HG03575 (cell line): ENCODE results near the gene KIR2DL1.
"Not testable (repeated sequence)": the region's sequence is repeated elsewhere in the genome, so short reads cannot be mapped to it uniquely, and the experiment has no call there.

Experiments used
- ATAC-seq: cut with Tn5 transposase; IDR thresholded peaks from one replicate; pipeline ENCODE4 v1.9.1; 2021; ENCODE audit not compliant: unreplicated experiment, insufficient number of reproducible peaks, low FRiP score; ENCODE audit errors: extremely low read depth

KIR2DL1 gene

DNA sequence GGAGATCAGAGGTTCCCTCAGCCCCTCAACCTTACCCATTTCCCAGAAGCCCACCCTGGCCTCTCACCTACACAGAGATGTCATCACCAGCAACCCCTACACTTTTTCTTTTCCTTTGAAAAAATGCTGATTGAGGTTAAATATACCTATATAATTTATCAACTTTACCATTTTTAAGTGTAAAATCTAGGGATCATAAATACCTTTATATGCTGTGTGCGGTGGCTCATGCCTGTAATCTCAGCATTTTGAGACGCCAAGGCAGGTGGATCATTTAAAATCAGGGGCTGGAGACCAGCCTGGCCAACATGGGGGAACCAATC lies 36.9 kb downstream of the KIR2DL1 start:
- ATAC-seq: no peak

- not testable (repeated sequence) for ATAC-seq
Measured at GRCh38 chr19:54814571-54814970, 45.0 kb downstream of the KIR2DL1 start.

- not testable (repeated sequence) for ATAC-seq
Measured at GRCh38 chr19:54816251-54816650, 46.7 kb downstream of the KIR2DL1 start, which contains the start of gene KIR3DL1. TSS of gene KIR3DL1 (plus strand) at chr19:54816468.

DNA sequence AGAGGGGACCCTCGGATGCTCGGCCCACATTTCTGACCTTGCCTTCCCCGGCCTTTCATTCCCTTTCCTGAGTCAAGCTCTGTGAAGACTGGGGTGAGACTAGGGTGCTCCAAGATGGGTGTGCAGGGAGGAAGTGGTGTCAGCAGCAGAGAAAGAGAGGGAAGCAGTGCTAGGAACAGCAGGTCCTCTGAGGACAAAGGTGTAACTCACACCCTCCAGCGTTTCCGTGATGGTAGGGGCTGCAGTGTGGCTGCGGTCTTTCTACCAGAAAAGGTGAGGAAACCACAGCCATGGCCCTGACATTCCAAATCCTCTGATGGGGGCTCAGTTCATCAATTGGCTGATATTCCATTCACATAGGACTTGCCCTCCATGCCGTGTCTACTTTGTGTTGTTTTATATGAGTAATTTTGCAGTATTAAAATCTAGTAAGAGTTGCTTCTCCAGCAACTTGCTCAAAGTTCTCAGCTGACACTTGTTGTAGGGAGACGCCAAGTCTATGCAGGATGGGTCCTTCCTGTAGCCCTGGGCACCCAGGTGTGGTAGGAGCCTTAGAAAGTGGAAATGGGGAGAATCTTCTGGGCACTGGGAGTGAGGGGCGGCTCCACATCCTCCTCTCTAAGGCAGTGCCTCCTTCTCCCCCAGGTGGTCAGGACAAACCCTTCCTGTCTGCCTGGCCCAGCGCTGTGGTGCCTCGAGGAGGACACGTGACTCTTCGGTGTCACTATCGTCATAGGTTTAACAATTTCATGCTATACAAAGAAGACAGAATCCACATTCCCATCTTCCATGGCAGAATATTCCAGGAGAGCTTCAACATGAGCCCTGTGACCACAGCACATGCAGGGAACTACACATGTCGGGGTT lies 48.3 kb downstream of the KIR2DL1 start:
- ATAC-seq: no peak

- ATAC-seq: not testable (repeated sequence)
Measured at GRCh38 chr19:54824416-54824815, 54.8 kb downstream of the KIR2DL1 start.

DNA sequence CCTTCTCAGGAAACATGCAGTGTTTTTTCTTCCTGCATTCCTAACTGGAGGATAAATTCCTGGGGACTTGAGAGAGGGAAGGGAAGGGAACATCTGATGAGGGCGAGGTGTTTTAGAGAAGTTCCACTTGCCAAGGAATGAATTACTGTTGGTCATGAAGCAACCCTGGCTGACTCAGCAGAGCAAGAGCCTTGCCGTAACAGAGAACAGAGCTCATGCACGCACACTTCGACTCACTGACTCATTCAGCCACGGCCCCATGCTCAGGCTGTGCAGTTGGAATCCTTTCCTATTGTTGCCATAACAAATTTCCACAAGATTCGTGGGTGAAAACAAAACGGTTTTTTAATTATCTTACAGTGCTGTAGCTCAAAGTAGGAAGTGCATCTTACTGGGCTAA lies 55.7 kb downstream of the KIR2DL1 start:
- ATAC-seq: not testable (repeated sequence)

GRCh38 chr19:54828064-54828463 lies 58.5 kb downstream of the KIR2DL1 start:
- ATAC-seq: not testable (repeated sequence)

DNA sequence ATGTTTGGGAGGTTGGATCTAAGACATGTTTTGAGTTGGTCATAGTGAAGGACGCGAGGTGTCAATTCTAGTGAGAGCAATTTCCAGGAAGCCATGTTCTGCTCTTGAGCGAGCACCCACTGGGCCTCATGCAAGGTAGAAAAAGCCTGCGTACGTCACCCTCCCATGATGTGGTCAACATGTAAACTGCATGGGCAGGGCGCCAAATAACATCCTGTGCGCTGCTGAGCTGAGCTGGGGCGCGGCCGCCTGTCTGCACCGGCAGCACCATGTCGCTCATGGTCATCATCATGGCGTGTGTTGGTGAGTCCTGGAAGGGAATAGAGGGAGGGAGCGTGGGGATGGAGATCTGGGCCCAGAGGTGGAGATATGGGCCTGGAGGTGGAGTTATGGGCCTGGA lies 62.9 kb downstream of the KIR2DL1 start, which contains the start of gene KIR2DS4:
Gene KIR2DS4, plus strand, starts transcription at position 181 of the 400 bp plus-strand sequence.
- not testable (repeated sequence) for ATAC-seq
